Neural progenitor cell (in vitro differentiated cells): ENCODE measurements around the gene CD276.

Source experiments
- EZH2phosphoT487 ChIP-seq: fragments of 200-600 bp; sonication (generic); IDR thresholded peaks from 2 replicates; pipeline ENCODE4 v1.6.1; 2017; ENCODE audit warnings: antibody characterized with exemption
- TF ChIP-seq, protein P1 (sequence below): fragments of 200-600 bp; sonication (generic); IDR thresholded peaks from 2 replicates; pipeline ENCODE4 v1.5.1; 2017; ENCODE audit warnings: antibody characterized with exemption, mild to moderate bottlenecking

DNA sequence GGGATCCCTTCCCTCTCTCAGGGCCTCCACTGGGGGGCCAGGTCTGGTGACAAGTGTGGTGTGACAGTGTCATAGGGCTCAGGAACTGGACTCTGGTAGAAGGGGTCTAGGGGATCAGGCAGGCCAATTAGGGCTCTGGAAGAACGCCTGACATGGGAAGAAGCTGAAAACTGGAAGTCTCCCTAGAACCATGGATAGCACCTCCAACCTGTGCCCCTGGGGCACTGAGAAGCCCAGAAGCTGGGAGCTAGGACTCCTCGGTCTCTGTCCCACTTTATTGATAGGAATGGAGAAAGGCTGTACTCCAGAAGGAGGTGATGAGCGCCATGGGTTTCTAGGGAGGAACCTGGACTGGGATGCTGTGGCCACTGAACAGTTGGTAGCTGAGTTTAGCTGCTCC is 38.2 kb downstream of the CD276 start:
- TF ChIP-seq, protein P1, sequence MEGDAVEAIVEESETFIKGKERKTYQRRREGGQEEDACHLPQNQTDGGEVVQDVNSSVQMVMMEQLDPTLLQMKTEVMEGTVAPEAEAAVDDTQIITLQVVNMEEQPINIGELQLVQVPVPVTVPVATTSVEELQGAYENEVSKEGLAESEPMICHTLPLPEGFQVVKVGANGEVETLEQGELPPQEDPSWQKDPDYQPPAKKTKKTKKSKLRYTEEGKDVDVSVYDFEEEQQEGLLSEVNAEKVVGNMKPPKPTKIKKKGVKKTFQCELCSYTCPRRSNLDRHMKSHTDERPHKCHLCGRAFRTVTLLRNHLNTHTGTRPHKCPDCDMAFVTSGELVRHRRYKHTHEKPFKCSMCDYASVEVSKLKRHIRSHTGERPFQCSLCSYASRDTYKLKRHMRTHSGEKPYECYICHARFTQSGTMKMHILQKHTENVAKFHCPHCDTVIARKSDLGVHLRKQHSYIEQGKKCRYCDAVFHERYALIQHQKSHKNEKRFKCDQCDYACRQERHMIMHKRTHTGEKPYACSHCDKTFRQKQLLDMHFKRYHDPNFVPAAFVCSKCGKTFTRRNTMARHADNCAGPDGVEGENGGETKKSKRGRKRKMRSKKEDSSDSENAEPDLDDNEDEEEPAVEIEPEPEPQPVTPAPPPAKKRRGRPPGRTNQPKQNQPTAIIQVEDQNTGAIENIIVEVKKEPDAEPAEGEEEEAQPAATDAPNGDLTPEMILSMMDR: no peak
- no peak for TF ChIP-seq EZH2phosphoT487
